Endothelial cell (in vitro differentiated cells): ENCODE results near the gene PTK7. TPM values are rescaled to one million over a fixed set of nuclear protein-coding genes. Genes with fewer than 3 reads are reported as not detected.

Source experiments
- DNase-seq: peaks from one replicate; pipeline ENCODE4 v3.0.0; 2021; ENCODE audit warnings: low spot score
- H3K27ac Mint-ChIP-seq: one replicate; pipeline ENCODE4 v1.8.0; 2021; ENCODE audit warnings: mixed read lengths, inconsistent platforms; ENCODE audit not compliant: unreplicated experiment
- H3K27me3 Mint-ChIP-seq: one replicate; pipeline ENCODE4 v1.8.0; 2021; ENCODE audit warnings: mild to moderate bottlenecking, moderate library complexity, mixed read lengths, inconsistent platforms; ENCODE audit not compliant: unreplicated experiment
- H3K36me3 Mint-ChIP-seq: one replicate; pipeline ENCODE4 v1.8.0; 2021; ENCODE audit warnings: mild to moderate bottlenecking, low read depth, mixed read lengths, inconsistent platforms; ENCODE audit not compliant: unreplicated experiment
- H3K4me1 Mint-ChIP-seq: one replicate; pipeline ENCODE4 v1.8.0; 2021; ENCODE audit warnings: mild to moderate bottlenecking, mixed read lengths, inconsistent platforms; ENCODE audit not compliant: unreplicated experiment
- H3K4me3 Mint-ChIP-seq: one replicate; pipeline ENCODE4 v1.8.0; 2021; ENCODE audit warnings: mild to moderate bottlenecking, mixed read lengths, inconsistent platforms; ENCODE audit not compliant: unreplicated experiment
- H3K9me3 Mint-ChIP-seq: one replicate; pipeline ENCODE4 v1.8.0; 2021; ENCODE audit warnings: mixed read lengths, inconsistent platforms; ENCODE audit not compliant: unreplicated experiment
- CTCF ChIP-seq: fragments of 200-600 bp; sonication (generic); IDR thresholded peaks from one replicate; pipeline ENCODE4 v1.5.0; 2021; ENCODE audit warnings: antibody characterized with exemption; ENCODE audit not compliant: unreplicated experiment
- total RNA-seq: library from RNA; stranded (reverse); fragmentation: NEBNext Ultra II Directional; extraction: Animal tissue kit (Norgen Biotek cat#: 25700); gene quantifications from one replicate; pipeline ENCODE4 v1.2.1, GENCODE V29; 2021; ENCODE audit not compliant: unreplicated experiment

Gene PTK7
- total RNA-seq, 1 donor from 2014 or later = 208 TPM

- no peak for DNase-seq
- Mint-ChIP-seq H3K4me1 (peaks cover 8% of the 10 kb centered on the region), H3K27me3 (peaks cover 5% of the 10 kb centered on the region), H3K36me3 (peaks cover 26% of the 10 kb centered on the region), H3K27ac (no peak overlapping the region), H3K9me3 (no peaks in the 10 kb centered on the region), H3K4me3 (no peak overlapping the region)
- TF ChIP-seq CTCF = no peak
Measured at GRCh38 chr6:43142101-43142500, 66.0 kb downstream of the PTK7 start.

- DNase-seq = peak; percentile 95
- peak; percentile 88 for TF ChIP-seq CTCF
- Mint-ChIP-seq H3K4me3 (peak overlapping the region; percentile 70), H3K9me3 (no peaks in the 10 kb centered on the region), H3K27me3 (peaks cover 5% of the 10 kb centered on the region), H3K4me1 (peaks cover 8% of the 10 kb centered on the region), H3K36me3 (peaks cover 26% of the 10 kb centered on the region), H3K27ac (peak overlapping the region; percentile 63)
Measured at GRCh38 chr6:43143235-43144128, 67.4 kb downstream of the PTK7 start.

GRCh38 chr6:43144879-43145278 lies 68.8 kb downstream of the PTK7 start:
- Mint-ChIP-seq H3K27ac (no peak overlapping the region), H3K9me3 (no peaks in the 10 kb centered on the region), H3K36me3 (peaks cover 24% of the 10 kb centered on the region), H3K4me3 (no peak overlapping the region), H3K27me3 (peaks cover 5% of the 10 kb centered on the region), H3K4me1 (peaks cover 8% of the 10 kb centered on the region)
- no peak for DNase-seq
- no peak for TF ChIP-seq CTCF

GRCh38 chr6:43146261-43146660 lies 70.1 kb downstream of the PTK7 start:
- TF ChIP-seq CTCF = no peak
- DNase-seq = no peak

More at GRCh38 chr6:43146261-43146660, 70.1 kb downstream of the PTK7 start:
- peak overlapping the region; percentile 31 for H3K4me3 Mint-ChIP-seq
- H3K27ac Mint-ChIP-seq = no peak overlapping the region
- H3K9me3 Mint-ChIP-seq = no peaks in the 10 kb centered on the region
- H3K36me3 Mint-ChIP-seq = peaks cover 25% of the 10 kb centered on the region
- peaks cover 3% of the 10 kb centered on the region for H3K27me3 Mint-ChIP-seq
- H3K4me1 Mint-ChIP-seq = peaks cover 6% of the 10 kb centered on the region
